ENCODE data around the gene LGALS7.

The LGALS7 gene

DNA sequence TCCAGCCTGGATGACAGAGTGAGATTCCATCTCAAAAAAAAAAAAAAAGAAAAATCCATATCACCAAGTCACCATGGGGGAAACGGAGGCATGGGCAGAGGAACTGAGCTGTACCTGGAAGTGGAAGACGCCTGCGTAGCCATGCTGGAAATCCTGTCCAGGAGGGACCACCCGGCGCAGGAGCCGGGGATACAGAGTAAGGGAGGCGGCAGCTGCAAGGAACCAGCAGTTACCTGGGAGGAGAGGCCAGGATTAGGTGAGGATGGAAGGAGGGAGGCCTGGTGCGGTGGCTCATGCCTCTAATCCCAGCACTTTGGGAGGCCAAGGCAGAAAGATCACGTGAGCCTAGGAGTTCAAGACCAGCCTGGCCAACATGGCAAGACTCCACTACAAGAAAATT lies 31.0 kb downstream of the LGALS7 start:
- TF ChIP-seq, protein P1, sequence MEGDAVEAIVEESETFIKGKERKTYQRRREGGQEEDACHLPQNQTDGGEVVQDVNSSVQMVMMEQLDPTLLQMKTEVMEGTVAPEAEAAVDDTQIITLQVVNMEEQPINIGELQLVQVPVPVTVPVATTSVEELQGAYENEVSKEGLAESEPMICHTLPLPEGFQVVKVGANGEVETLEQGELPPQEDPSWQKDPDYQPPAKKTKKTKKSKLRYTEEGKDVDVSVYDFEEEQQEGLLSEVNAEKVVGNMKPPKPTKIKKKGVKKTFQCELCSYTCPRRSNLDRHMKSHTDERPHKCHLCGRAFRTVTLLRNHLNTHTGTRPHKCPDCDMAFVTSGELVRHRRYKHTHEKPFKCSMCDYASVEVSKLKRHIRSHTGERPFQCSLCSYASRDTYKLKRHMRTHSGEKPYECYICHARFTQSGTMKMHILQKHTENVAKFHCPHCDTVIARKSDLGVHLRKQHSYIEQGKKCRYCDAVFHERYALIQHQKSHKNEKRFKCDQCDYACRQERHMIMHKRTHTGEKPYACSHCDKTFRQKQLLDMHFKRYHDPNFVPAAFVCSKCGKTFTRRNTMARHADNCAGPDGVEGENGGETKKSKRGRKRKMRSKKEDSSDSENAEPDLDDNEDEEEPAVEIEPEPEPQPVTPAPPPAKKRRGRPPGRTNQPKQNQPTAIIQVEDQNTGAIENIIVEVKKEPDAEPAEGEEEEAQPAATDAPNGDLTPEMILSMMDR (IDR thresholded peaks at IDR 0.05; ENCODE audit: control insufficient read depth, extremely low read depth, insufficient read depth): no peak
- H3K4me3 ChIP-seq (ENCODE audit: low read depth, low read length): no peak overlapping the region
- DNase-seq (ENCODE audit: low read depth): no peak

DNA sequence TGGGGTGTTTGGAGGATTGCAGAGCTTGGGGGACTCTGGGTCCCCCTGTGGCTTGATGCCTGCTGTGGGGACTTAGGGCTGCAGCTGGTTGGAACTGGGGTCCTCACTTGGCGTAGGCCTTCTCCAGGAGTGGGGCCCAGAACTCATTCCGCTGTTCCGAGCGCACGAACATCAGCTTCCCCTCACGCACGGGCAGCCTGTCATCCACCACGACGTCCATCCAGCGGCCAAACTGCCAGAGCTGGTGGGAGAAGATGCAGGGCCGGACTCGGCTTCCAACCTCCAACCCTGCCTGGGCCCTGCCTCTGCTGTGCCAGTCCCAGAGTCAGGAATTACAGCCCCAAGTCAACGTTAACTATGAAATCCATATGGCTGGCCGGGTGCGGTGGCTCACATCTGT lies 31.6 kb downstream of the LGALS7 start:
- no peak for DNase-seq (ENCODE audit: low read depth)
- TF ChIP-seq, protein P1 (IDR thresholded peaks at IDR 0.05; ENCODE audit: control insufficient read depth, extremely low read depth, insufficient read depth): no peak
- H3K4me3 ChIP-seq (ENCODE audit: low read depth, low read length): no peak overlapping the region

DNA sequence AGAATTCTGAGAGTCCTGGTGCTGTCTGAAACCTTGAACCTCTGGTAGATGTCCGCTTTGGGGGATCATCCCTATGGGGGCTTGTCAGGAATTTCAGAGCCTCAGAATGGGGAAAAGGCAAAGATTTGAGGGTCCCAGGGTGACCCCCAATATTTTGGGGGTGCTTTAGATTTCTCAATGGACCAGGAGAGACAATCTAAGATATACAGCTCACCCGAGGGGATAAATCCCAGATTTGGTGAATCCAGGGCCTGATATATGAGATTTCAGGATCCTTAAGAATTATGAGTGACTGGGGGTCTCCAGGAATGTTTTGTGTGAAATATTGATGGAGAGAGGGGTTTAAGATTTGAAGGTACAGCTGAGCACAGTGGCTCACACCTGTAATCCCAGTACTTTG lies 32.4 kb downstream of the LGALS7 start:
- H3K4me3 ChIP-seq (ENCODE audit: low read depth, low read length): no peak overlapping the region
- no peak for DNase-seq (ENCODE audit: low read depth)
- TF ChIP-seq, protein P1 (IDR thresholded peaks at IDR 0.05; ENCODE audit: control insufficient read depth, extremely low read depth, insufficient read depth): no peak

DNA sequence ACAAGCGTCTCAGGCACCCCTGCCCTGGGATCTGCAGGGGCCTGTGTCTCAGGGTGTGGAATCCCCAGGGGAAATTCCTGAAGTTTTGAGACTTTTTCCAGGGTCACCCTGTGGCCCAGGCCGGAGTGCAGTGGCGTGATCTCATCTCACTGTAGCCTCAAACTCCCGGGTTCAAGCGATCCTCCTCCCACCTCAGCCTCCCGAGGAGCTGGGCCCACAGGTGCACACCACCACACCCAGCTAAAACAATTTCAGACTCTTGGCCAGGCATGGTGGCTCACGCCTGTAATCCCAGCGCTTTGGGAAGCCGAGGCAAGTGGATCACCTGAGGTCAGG lies 33.1 kb downstream of the LGALS7 start:
- H3K4me3 ChIP-seq (ENCODE audit: low read depth, low read length): no peak overlapping the region
- DNase-seq (ENCODE audit: low read depth): no peak
- TF ChIP-seq, protein P1 (IDR thresholded peaks at IDR 0.05; ENCODE audit: control insufficient read depth, extremely low read depth, insufficient read depth): no peak

DNA sequence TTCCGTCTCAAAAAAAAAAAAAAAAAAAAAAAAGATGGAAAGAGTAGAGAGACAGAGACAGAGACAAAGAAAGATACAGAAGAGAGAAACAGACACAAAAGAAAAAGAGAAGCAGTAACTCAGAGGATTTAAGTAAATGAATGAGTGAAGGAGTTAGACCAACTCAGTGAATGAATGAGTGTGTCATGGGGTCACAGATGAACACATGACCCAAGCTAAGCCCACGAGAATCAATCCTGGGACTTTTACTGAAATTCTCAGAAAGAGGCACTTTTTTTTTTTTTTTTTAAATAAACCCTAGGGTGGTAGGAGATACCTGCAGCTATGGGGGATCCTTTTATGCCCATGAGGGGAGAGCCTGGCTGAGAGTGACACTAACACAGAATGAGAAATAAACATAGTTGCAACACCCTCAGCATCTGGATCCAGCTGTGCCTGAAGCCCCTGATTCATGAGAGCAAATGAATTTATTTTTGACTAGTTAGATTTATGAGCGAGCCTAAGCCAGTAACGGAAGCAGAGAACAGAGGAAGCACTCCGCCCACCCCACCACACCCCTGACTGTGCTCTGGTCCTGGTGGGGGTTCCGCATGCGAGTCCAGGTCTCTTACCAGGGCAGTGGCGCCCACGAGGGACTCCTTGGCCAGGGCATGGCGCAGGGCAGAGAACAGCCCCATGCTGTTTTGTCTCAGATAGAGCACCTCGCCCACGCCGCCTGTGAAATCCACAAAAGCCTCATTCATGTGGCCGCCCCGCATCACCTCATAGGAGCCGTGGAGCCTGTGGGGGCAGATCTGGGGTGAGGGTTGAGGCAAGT lies 33.7 kb downstream of the LGALS7 start:
- no peak overlapping the region for H3K4me3 ChIP-seq (ENCODE audit: low read depth, low read length)
- DNase-seq (ENCODE audit: low read depth): no peak
- TF ChIP-seq, protein P1 (IDR thresholded peaks at IDR 0.05; ENCODE audit: control insufficient read depth, extremely low read depth, insufficient read depth): no peak

DNA sequence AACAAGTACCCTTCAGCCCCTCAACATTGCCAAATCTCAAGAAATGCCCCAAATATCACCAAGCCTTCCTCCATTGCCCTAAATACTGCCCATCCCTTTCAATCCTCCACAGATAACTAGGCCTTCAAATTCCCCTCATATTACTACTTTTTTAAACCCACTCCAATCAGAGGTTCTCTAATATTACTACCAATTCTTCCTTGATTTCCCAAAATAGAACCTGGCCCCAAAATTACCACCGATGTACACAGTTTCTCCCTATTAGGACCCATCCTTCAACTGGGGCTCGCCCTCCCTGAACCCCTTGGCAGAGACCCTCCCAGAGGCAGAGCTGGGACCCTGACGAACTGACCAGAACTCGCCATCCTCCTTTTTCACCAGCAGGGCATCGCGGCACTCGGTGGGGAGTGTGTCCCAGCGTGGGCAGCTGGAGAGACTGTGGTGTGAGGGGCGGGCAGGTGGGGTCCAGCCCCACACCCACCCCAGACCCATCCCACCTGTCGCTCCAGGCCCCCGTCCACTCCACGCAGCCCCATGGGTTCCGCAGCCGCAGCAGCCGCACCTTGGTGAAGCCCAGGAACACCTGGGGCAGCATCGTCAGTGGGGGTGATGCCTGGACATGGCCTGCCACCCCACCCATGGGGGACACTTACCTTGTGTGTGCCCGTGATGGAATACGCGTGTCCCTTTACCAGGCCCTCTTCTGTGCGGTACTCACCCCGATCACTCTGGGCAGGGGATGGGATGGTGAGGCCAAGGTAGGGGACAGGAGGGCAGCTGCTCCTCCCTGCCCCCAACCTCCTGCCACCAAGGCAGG lies 35.2 kb downstream of the LGALS7 start:
- H3K4me3 ChIP-seq (ENCODE audit: low read depth, low read length): no peak overlapping the region
- TF ChIP-seq, protein P1 (IDR thresholded peaks at IDR 0.05; ENCODE audit: control insufficient read depth, extremely low read depth, insufficient read depth): no peak
- DNase-seq (ENCODE audit: low read depth): no peak
